NB4 (cell line): ENCODE data around the gene ID2.

ENCODE experiments used
- CTCF ChIP-seq: IDR thresholded peaks from one replicate; pipeline ENCODE4 v1.5.1; 2012; ENCODE audit warnings: low read depth, low read length
- POLR2A ChIP-seq: IDR thresholded peaks from 2 replicates; pipeline ENCODE4 v1.6.1; 2011; ENCODE audit warnings: mild to moderate bottlenecking; ENCODE audit not compliant: insufficient read length; ENCODE audit errors: extremely low read depth

GRCh38 chr2:8662239-8662879 is 19.5 kb upstream of the ID2 start:
- no peak for TF ChIP-seq POLR2A
- TF ChIP-seq CTCF = no peak
